Subcutaneous abdominal adipose tissue (tissue), 5 donors: Measurements from ENCODE around the gene ZNF655.

Experiments used
- H3K27ac ChIP-seq: one replicate; pipeline ENCODE4 v1.7.0; 2013; ENCODE audit warnings: low read depth, mild to moderate bottlenecking, inconsistent platforms, low read length, moderate library complexity
- H3K27me3 ChIP-seq, 5 donors: one replicate each; pipeline ENCODE4 v1.7.0; 2013; ENCODE audit warnings: low read length in 5 of 5, inconsistent platforms in 1 of 5; ENCODE audit not compliant: control insufficient read depth in 5 of 5, insufficient read depth in 4 of 5
- H3K36me3 ChIP-seq, 5 donors: one replicate each; pipeline ENCODE4 v1.7.0; 2013; ENCODE audit warnings: low read length in 5 of 5; ENCODE audit not compliant: control insufficient read depth in 5 of 5, insufficient read depth in 5 of 5
- H3K4me1 ChIP-seq, 5 donors: one replicate each; pipeline ENCODE4 v1.7.0; 2013; ENCODE audit warnings: low read length in 5 of 5, mild to moderate bottlenecking in 3 of 5, moderate library complexity in 1 of 5; ENCODE audit not compliant: control insufficient read depth in 5 of 5, insufficient read depth in 5 of 5
- H3K4me3 ChIP-seq, 5 donors: one replicate each; pipeline ENCODE4 v1.7.0; 2013; ENCODE audit warnings: low read length in 5 of 5, low read depth in 1 of 5
- H3K9ac ChIP-seq, 5 donors: one replicate each; pipeline ENCODE4 v1.7.0; 2013; ENCODE audit warnings: low read length in 5 of 5, mild to moderate bottlenecking in 4 of 5, moderate library complexity in 3 of 5
- H3K9me3 ChIP-seq, 5 donors: one replicate each; pipeline ENCODE4 v1.7.0; 2013; ENCODE audit warnings: low read length in 5 of 5; ENCODE audit not compliant: control insufficient read depth in 5 of 5
- donor health status: healthy.
- donor health status: healthy.
- donor health status: healthy.
- donor health status: healthy.
- donor health status: healthy.

ZNF655 gene

DNA sequence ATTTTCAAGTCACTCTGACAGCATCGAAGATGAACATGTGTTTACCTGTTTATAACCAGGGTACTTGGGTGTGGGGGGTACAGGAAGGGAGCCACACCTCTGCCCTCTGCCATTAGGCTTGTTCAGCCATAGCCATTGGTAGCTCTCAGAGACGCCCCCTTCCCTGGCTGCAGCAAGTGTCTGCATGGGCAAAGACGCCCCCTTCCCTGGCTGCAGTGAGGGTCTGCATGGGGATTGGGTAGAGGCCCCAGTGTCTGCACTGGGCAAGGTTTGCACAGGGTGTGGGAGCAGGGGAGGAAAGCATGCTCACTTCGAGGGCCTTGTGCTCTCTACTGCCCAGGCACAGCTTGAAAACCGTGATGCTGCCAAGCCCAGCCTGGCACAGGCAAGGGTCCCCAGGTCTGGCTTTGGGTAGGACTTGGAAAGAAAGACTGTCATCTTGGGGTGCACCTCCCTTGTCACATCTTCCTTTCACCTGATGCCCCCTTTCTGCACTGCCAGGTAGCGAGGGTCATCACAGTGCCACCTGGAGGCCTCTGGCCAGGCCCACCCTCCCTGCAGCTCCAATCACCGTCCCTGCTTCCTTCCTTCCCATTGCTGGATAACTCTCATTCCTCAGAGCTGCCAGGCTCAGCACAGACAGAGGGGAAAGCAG is 43.3 kb downstream of the ZNF655 start:
- Histone ChIP-seq H3K4me3 (no peak overlapping the region), H3K27ac (no peak overlapping the region), H3K27me3 (no peaks in the 10 kb centered on the region), H3K9ac (no peak overlapping the region), H3K36me3 (no peaks in the 10 kb centered on the region), H3K4me1 (no peaks in the 10 kb centered on the region), H3K9me3 (no peaks in the 10 kb centered on the region)

DNA sequence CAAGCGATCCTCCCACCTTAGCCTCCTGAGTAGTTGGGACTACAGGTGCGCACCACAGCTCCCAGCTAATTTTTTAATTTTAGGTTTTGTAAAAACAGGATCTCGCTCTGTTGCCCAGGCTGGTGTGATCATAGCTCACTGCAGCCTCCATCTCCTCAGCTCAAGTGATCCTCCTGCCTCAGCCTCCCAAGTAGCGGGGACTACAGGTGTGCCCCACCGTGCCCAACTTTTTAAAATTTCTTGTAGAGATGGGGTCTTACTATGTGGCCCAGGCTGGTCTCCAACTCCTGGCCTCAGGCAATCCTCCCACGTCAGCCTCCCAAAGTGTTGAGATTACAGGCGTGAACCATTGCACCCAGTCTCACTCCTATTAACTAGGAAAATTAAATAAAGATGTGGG is 47.1 kb downstream of the ZNF655 start:
- no peak overlapping the region for H3K4me3 ChIP-seq
- H3K4me1 ChIP-seq, result no peaks in the 10 kb centered on the region
- no peak overlapping the region for H3K27ac ChIP-seq
- H3K9ac ChIP-seq, result no peak overlapping the region
- H3K36me3 ChIP-seq, result no peaks in the 10 kb centered on the region
- no peaks in the 10 kb centered on the region for H3K9me3 ChIP-seq
- no peaks in the 10 kb centered on the region for H3K27me3 ChIP-seq

DNA sequence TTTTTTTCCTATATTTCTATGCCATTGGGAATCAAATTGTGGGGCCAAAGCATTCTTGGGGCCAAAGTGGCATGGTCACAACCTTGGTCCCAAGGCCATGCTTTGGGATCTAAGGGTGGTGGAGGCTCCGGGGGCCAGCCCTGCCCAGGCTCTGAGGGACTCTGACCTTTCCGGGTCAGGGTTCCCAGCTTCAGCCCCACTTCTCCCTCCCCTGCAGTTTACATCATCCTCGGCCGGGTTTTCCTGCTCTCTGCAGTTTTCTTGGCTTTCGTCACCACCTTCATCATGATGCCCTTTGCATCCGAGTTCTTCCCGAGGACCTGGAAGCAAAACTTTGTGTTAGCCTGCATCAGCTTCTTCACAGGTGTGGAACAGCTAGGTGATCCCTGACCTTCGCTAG is 48.1 kb downstream of the ZNF655 start:
- Histone ChIP-seq H3K36me3 (no peaks in the 10 kb centered on the region), H3K4me3 (no peak overlapping the region), H3K27ac (no peak overlapping the region), H3K27me3 (no peaks in the 10 kb centered on the region), H3K9me3 (no peaks in the 10 kb centered on the region), H3K4me1 (no peaks in the 10 kb centered on the region), H3K9ac (no peak overlapping the region)

DNA sequence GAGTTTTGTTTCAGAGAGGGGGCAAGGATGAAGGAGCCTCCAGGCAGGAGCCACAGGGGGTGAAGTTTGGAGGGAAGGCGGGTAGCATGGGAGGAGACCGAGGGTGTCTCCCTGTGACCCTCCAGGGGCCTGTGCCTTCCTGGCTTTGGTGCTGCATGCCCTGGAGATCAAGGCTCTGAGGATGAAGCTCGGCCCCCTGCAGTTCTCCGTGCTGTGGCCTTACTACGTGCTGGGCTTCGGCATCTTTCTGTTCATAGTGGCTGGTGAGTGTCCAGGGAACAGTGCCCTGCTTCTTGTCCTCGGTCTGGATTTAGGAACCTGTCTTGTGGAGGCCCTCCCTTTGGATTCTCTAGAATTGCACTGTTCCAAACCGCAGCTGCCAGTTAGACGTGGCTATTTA is 49.1 kb downstream of the ZNF655 start:
- Histone ChIP-seq H3K4me1 (no peaks in the 10 kb centered on the region), H3K4me3 (no peak overlapping the region), H3K27me3 (no peaks in the 10 kb centered on the region), H3K9ac (no peak overlapping the region), H3K27ac (no peak overlapping the region), H3K36me3 (no peaks in the 10 kb centered on the region), H3K9me3 (no peaks in the 10 kb centered on the region)

DNA sequence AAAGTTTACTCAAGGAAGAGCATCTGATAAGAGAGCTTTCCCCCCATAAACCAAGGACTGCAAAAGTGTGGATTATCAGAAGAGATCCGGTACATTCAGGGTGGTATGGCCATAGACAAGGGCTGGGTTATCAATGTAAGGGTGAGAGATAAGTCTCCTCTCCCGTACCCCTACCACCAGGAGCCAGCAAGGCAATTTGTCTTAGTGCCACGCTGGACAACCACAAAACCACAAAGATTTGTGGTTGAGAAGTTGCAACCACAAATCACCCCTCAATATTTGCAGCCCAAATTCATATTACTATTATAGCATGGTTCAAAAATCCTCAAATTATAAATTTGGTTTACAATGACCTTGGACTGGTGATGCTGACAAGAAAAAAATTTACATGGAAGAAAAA is 56.1 kb downstream of the ZNF655 start:
- Histone ChIP-seq H3K36me3 (peaks cover 7 to 11% (median 10%) of the 10 kb centered on the region in 5 donors), H3K4me3 (no peak overlapping the region), H3K27ac (no peak overlapping the region), H3K9me3 (no peaks in the 10 kb centered on the region), H3K9ac (no peak overlapping the region), H3K4me1 (peaks cover 0 to 21% (median 15%) of the 10 kb centered on the region in 5 donors), H3K27me3 (no peaks in the 10 kb centered on the region)

DNA sequence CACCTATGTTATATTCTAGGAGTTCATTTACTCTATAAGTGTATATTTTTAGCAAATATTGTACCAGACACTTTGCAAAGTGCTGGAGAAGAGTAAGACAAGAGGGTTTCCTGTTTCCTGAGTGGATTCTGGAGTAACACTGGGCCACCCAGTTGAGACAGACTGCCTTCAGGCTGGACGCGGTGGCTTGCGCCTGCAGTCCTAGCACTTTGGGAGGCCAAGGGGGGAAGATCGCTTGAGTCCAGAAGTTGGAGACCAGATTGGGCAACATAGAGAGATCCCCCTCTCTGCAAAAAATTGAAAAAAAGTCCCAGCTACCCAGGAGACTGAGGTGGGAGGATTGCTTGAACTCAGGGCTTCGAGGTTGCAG is 57.5 kb downstream of the ZNF655 start:
- Histone ChIP-seq H3K36me3 (peaks cover 7 to 26% (median 25%) of the 10 kb centered on the region in 5 donors), H3K9me3 (no peaks in the 10 kb centered on the region), H3K4me1 (peaks cover 0 to 21% (median 15%) of the 10 kb centered on the region in 5 donors), H3K9ac (peak overlapping the region in 2 of 5 donors; percentile 98 to 99), H3K27me3 (no peaks in the 10 kb centered on the region), H3K4me3 (peak overlapping the region; percentile 88 to 99 (median 99)), H3K27ac (peak overlapping the region; percentile 71)

DNA sequence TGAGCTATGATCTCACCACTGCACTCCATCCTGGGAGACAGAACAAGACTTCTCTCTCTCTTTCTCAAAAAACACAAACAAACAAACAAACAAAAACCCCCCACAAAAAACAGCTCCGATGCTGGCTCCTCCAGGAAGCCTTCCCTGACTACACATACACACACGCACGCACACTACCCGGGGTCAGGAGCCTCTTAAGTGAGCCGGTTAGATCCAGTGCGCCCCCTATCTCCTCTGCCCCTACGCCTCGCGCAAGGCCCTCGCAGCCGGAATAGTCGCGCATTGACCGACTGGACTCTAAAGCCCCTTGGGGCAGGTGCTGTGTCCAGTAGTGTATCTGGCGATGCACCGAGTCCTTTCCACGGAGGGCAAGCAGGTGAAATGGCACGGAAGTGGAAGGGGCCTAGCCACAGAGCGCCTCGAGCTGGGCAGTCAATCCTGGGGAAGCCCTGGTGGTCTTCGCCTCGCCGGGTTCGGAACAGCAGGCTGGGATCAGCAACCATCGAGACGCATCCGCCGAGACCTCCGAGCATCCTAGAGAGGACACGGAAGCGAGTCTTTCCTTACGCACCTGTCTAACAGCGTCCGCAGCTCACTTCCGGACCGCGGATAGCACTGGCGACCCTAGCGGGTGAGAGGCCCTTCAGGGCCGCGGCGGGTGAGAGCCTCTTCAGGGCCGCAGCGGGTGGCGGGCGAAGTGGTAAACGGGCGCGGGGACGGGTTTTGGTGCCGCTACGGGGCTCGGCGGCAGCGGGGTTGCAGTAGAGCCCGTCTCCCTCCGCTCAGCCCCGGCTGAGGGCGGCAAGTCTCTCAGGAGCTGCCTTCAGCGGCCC is 58.1 kb downstream of the ZNF655 start, which contains the start of gene ZSCAN25:
TSS of gene ZSCAN25 (plus strand) at position 588 of the 833 bp plus-strand sequence. CDS start 2,661 bp downstream, outside the sequence.
- peak within 1 kb of the TSS; percentile 88 to 99 (median 99) for H3K4me3 ChIP-seq
- peak within 1 kb of the TSS; percentile 91 to 99 (median 98) for H3K9ac ChIP-seq
- H3K4me1 ChIP-seq, result peaks cover 0 to 21% (median 15%) of the 10 kb centered on the region in 5 donors
- H3K27me3 ChIP-seq, result no peaks in the 10 kb centered on the region
- no peaks in the 10 kb centered on the region for H3K9me3 ChIP-seq
- peaks cover 9 to 32% (median 31%) of the 10 kb centered on the region in 5 donors for H3K36me3 ChIP-seq
- H3K27ac ChIP-seq, result peak within 1 kb of the TSS; percentile 71

DNA sequence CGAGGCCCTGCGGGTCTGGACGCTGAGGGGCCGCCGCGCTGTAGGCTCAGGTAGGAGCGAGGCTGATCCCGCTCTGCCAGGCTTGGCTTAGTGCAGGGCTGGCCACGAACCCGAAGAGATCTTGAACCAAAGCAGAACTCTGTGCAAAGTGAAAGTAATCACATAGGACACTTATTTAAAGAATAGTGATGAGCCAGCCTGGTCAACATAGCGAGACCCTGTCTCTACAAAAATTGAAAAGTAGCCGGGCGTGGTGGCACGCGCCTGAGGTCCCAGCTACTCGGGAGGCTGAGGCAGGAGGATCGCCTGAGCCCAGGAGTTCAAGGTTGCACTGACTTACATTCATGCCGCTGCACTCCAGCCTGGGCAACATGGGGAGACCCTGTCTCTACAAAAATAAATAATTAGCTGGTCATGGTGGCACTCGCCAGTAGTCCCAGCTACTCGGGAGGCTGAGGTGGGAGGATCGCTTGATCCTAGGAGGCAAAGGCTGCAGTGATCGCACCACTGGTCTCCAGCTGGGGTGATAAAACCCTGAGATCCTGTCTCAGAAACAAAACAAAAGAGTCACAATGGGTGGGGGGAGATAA is 58.8 kb downstream of the ZNF655 start:
- H3K9ac ChIP-seq, result peak overlapping the region; percentile 91 to 99 (median 98)
- peaks cover 11 to 38% (median 37%) of the 10 kb centered on the region in 5 donors for H3K36me3 ChIP-seq
- peaks cover 0 to 21% (median 15%) of the 10 kb centered on the region in 5 donors for H3K4me1 ChIP-seq
- no peaks in the 10 kb centered on the region for H3K9me3 ChIP-seq
- peak overlapping the region; percentile 69 to 99 (median 99) for H3K4me3 ChIP-seq
- peak overlapping the region; percentile 71 for H3K27ac ChIP-seq
- H3K27me3 ChIP-seq, result no peaks in the 10 kb centered on the region

DNA sequence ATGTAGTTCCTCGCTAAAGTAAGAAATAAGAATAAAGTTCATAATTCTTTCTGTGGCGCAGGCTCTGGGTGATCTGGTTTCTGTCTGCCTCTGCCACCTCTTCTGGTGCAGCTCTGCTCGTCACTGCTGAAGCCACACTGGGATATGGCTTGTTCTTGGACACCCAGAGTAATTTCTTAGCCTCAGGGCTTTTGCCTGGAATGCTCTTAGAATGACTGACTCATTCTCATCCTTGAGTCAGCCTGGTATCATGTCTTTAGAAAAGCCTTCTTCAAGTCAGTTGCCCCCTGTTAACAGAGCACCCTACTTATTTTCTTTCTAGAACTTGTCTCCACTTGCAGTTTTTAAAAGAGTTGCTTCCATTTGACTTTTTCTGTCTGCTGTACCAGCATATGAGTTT is 60.3 kb downstream of the ZNF655 start:
- Histone ChIP-seq H3K36me3 (peaks cover 11 to 52% (median 51%) of the 10 kb centered on the region in 5 donors), H3K9ac (peak overlapping the region in 1 of 5 donors; percentile 13)

More for the DNA sequence above, 60.3 kb downstream of the ZNF655 start:
- Histone ChIP-seq H3K27ac (no peak overlapping the region), H3K9me3 (no peaks in the 10 kb centered on the region), H3K4me1 (peaks cover 0 to 21% (median 21%) of the 10 kb centered on the region in 5 donors), H3K27me3 (no peaks in the 10 kb centered on the region), H3K4me3 (no peak overlapping the region)
